GDM1 (cell line): ENCODE data around the gene ZP3.
"Not testable (repeated sequence)": the region's sequence is repeated elsewhere in the genome, so short reads cannot be mapped to it uniquely, and the experiment has no call there.

Experiments
- DNase-seq: peaks from one replicate; lab custom pipeline; 2025; lab: John Stamatoyannopoulos, UW

The ZP3 gene

GRCh38 chr7:76405738-76406137, 19.0 kb upstream of the ZP3 start:
- DNase-seq, result no peak

- no peak for DNase-seq
These were observed 17.0 kb upstream of the ZP3 start for GRCh38 chr7:76407718-76408117.

- DNase-seq, result no peak
These were observed 16.6 kb upstream of the ZP3 start for GRCh38 chr7:76408121-76408560.

- DNase-seq, result no peak
These were observed 15.2 kb upstream of the ZP3 start, which contains the start of gene SSC4D for GRCh38 chr7:76409537-76409936. Gene SSC4D (minus strand): TSS chr7:76409697. CDS start chr7:76404439, 5,258 bp downstream.

- no peak for DNase-seq
These were observed 13.1 kb upstream of the ZP3 start for GRCh38 chr7:76411626-76412025.

GRCh38 chr7:76412249-76412648, 12.5 kb upstream of the ZP3 start:
- DNase-seq, result no peak

GRCh38 chr7:76417654-76418310, 7.0 kb upstream of the ZP3 start:
- not testable (repeated sequence) for DNase-seq

- DNase-seq, result not testable (repeated sequence)
These were observed 3.7 kb upstream of the ZP3 start for GRCh38 chr7:76421097-76421496.

GRCh38 chr7:76423666-76424412, 911 bp upstream of the ZP3 start:
- no peak for DNase-seq

GRCh38 chr7:76425156-76425555, 406 bp downstream of the ZP3 start:
- DNase-seq, result no peak

- DNase-seq, result not testable (repeated sequence)
These were observed 808 bp downstream of the ZP3 start for GRCh38 chr7:76425558-76425957.

GRCh38 chr7:76426246-76426645, 1.5 kb downstream of the ZP3 start:
- no peak for DNase-seq

- DNase-seq, result no peak
These were observed 2.9 kb downstream of the ZP3 start for GRCh38 chr7:76427635-76428034.

GRCh38 chr7:76428149-76428823, 3.5 kb downstream of the ZP3 start:
- no peak for DNase-seq

- DNase-seq, result peak; percentile 29
These were observed 4.4 kb downstream of the ZP3 start for GRCh38 chr7:76428868-76429805.

- no peak for DNase-seq
These were observed 5.5 kb downstream of the ZP3 start for GRCh38 chr7:76430211-76430610.

GRCh38 chr7:76430836-76431235, 6.1 kb downstream of the ZP3 start:
- no peak for DNase-seq

- DNase-seq, result peak; percentile 75
These were observed 13.1 kb downstream of the ZP3 start for GRCh38 chr7:76437873-76438272.

GRCh38 chr7:76439120-76439888, 14.6 kb downstream of the ZP3 start:
- not testable (repeated sequence) for DNase-seq

- not testable (repeated sequence) for DNase-seq
These were observed 15.7 kb downstream of the ZP3 start for GRCh38 chr7:76440404-76440803.

- DNase-seq, result not testable (repeated sequence)
These were observed 17.0 kb downstream of the ZP3 start for GRCh38 chr7:76441792-76442191.
